Measurements from ENCODE around the gene SLC5A10.
A peak's percentile ranks its signal among the peaks of the same experiment; 100 is the strongest.
"Not testable (repeated sequence)": the region's sequence is repeated elsewhere in the genome, so short reads cannot be mapped to it uniquely, and the experiment has no call there.

SLC5A10 gene

DNA sequence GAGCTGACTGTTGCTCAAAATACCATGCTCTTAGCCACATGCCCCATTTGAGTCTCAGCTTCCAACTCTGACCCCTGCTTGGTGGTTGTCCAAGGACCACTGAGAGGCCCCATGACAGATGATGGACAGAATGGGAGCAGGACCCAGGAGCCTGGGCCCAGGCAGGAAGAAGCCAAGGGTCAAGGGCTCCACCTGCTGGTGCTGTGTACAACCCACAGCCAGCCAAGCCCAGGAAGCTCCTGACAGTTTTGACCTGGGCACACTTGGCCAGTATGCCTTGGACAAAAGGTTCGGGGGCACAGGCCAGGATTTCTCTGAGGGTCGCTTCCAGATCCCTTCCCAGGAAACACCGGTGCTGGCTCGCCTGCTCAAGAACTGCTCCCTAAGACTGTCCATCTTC is 79.8 kb downstream of the SLC5A10 start:
- not testable (repeated sequence) for H3K9ac ChIP-seq (ENCODE audit: low read length); H3K27ac ChIP-seq (ENCODE audit: low read depth, low read length, poor library complexity, severe bottlenecking); H3K4me1 ChIP-seq (ENCODE audit: insufficient read depth, low read length, severe bottlenecking); H2AFZ ChIP-seq (ENCODE audit: low read length); H4K20me1 ChIP-seq (ENCODE audit: insufficient read depth, low read length); H3K79me2 ChIP-seq (ENCODE audit: insufficient read depth, low read length); H3K9me3 ChIP-seq (ENCODE audit: low read length); H3F3A ChIP-seq (ENCODE audit: insufficient read depth, low read length); H3K4me3 ChIP-seq (ENCODE audit: low read depth, low read length, poor library complexity, severe bottlenecking); H3K9me2 ChIP-seq (ENCODE audit: low read depth, low read length); H3K36me3 ChIP-seq (ENCODE audit: insufficient read depth, low read length); H3K4me2 ChIP-seq (ENCODE audit: low read length); H3K27me3 ChIP-seq (ENCODE audit: insufficient read depth, low read length)
- peak; percentile 5; the same call in 1 of the 2 replicates for TF ChIP-seq CTCF (IDR thresholded peaks at IDR 0.05; ENCODE audit: low read length)

GRCh38 chr17:19032377-19032988 is 80.5 kb downstream of the SLC5A10 start:
- not testable (repeated sequence) for H3K4me1 ChIP-seq (ENCODE audit: insufficient read depth, low read length, severe bottlenecking); H3K4me2 ChIP-seq (ENCODE audit: low read length); H3K79me2 ChIP-seq (ENCODE audit: insufficient read depth, low read length)

GRCh38 chr17:19036186-19036585 is 84.2 kb downstream of the SLC5A10 start:
- not testable (repeated sequence) for H2AFZ ChIP-seq (ENCODE audit: low read length); H3K9me2 ChIP-seq (ENCODE audit: low read depth, low read length); H3K79me2 ChIP-seq (ENCODE audit: insufficient read depth, low read length)

More at GRCh38 chr17:19032377-19032988, 80.5 kb downstream of the SLC5A10 start:
- H3K9me2 ChIP-seq (ENCODE audit: low read depth, low read length); H3K36me3 ChIP-seq (ENCODE audit: insufficient read depth, low read length); H3K9me3 ChIP-seq (ENCODE audit: low read length); H3K4me3 ChIP-seq (ENCODE audit: low read depth, low read length, poor library complexity, severe bottlenecking); H3F3A ChIP-seq (ENCODE audit: insufficient read depth, low read length); H3K27ac ChIP-seq (ENCODE audit: low read depth, low read length, poor library complexity, severe bottlenecking); H3K27me3 ChIP-seq (ENCODE audit: insufficient read depth, low read length); H2AFZ ChIP-seq (ENCODE audit: low read length); H3K9ac ChIP-seq (ENCODE audit: low read length); H4K20me1 ChIP-seq (ENCODE audit: insufficient read depth, low read length): not testable (repeated sequence)

DNA sequence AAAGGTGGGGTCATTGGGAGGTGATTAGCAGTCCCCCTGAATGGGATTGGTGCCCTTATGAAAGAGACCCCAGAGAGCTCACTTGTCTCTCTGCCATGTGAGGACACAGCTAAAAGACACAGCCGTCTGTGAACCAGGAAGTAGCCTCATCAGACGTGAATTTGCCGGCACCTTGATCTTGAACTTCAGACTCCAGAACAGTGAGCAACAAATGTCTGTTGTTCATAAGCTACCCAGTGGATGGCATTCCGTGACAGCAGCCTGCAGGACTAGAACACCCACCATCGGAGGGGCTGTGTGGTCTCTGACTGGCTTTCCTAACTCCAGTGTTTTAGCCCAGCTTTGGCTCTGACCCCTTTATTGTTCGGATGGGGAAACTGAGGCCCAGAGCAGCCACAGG is 85.6 kb downstream of the SLC5A10 start:
- not testable (repeated sequence) for H3F3A ChIP-seq (ENCODE audit: insufficient read depth, low read length); H3K9me3 ChIP-seq (ENCODE audit: low read length); H3K36me3 ChIP-seq (ENCODE audit: insufficient read depth, low read length); H3K4me2 ChIP-seq (ENCODE audit: low read length); H3K9ac ChIP-seq (ENCODE audit: low read length); H3K27me3 ChIP-seq (ENCODE audit: insufficient read depth, low read length); H3K79me2 ChIP-seq (ENCODE audit: insufficient read depth, low read length); H3K4me3 ChIP-seq (ENCODE audit: low read depth, low read length, poor library complexity, severe bottlenecking); H3K9me2 ChIP-seq (ENCODE audit: low read depth, low read length); H4K20me1 ChIP-seq (ENCODE audit: insufficient read depth, low read length); H3K4me1 ChIP-seq (ENCODE audit: insufficient read depth, low read length, severe bottlenecking); H2AFZ ChIP-seq (ENCODE audit: low read length)
- H3K27ac ChIP-seq (ENCODE audit: low read depth, low read length, poor library complexity, severe bottlenecking), result peak overlapping the region; percentile 89

More at GRCh38 chr17:19036186-19036585, 84.2 kb downstream of the SLC5A10 start:
- H4K20me1 ChIP-seq (ENCODE audit: insufficient read depth, low read length); H3K4me2 ChIP-seq (ENCODE audit: low read length); H3K27ac ChIP-seq (ENCODE audit: low read depth, low read length, poor library complexity, severe bottlenecking); H3K9ac ChIP-seq (ENCODE audit: low read length); H3F3A ChIP-seq (ENCODE audit: insufficient read depth, low read length); H3K36me3 ChIP-seq (ENCODE audit: insufficient read depth, low read length); H3K27me3 ChIP-seq (ENCODE audit: insufficient read depth, low read length); H3K4me1 ChIP-seq (ENCODE audit: insufficient read depth, low read length, severe bottlenecking); H3K4me3 ChIP-seq (ENCODE audit: low read depth, low read length, poor library complexity, severe bottlenecking); H3K9me3 ChIP-seq (ENCODE audit: low read length): not testable (repeated sequence)

GRCh38 chr17:19038007-19038406 is 86.0 kb downstream of the SLC5A10 start:
- H3K27ac ChIP-seq (ENCODE audit: low read depth, low read length, poor library complexity, severe bottlenecking); H4K20me1 ChIP-seq (ENCODE audit: insufficient read depth, low read length); H3K9ac ChIP-seq (ENCODE audit: low read length); H3K4me2 ChIP-seq (ENCODE audit: low read length); H3K9me3 ChIP-seq (ENCODE audit: low read length); H2AFZ ChIP-seq (ENCODE audit: low read length); H3K4me3 ChIP-seq (ENCODE audit: low read depth, low read length, poor library complexity, severe bottlenecking); H3F3A ChIP-seq (ENCODE audit: insufficient read depth, low read length); H3K4me1 ChIP-seq (ENCODE audit: insufficient read depth, low read length, severe bottlenecking); H3K27me3 ChIP-seq (ENCODE audit: insufficient read depth, low read length); H3K36me3 ChIP-seq (ENCODE audit: insufficient read depth, low read length); H3K79me2 ChIP-seq (ENCODE audit: insufficient read depth, low read length); H3K9me2 ChIP-seq (ENCODE audit: low read depth, low read length): not testable (repeated sequence)

DNA sequence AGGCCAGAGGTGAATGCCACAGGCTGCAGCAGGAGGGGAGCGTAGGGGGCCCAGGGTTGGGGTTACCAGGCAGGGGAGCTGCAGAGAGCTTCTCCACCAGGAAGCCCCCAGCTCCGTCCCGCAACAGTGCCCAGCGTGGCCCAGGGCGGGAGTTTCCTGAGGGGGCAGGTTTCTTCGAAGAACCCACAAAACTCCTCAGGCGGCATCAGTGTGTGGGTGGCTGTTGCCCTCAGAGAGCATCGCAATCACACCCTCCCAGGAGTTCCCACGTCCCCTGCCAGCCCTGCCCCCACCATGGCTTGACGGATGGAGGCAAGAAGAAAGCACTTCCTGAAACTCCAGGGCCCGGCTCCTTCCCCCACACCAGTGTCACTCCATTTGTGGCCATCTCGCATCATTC is 86.8 kb downstream of the SLC5A10 start:
- H3K79me2 ChIP-seq (ENCODE audit: insufficient read depth, low read length); H3K27ac ChIP-seq (ENCODE audit: low read depth, low read length, poor library complexity, severe bottlenecking): not testable (repeated sequence)

DNA sequence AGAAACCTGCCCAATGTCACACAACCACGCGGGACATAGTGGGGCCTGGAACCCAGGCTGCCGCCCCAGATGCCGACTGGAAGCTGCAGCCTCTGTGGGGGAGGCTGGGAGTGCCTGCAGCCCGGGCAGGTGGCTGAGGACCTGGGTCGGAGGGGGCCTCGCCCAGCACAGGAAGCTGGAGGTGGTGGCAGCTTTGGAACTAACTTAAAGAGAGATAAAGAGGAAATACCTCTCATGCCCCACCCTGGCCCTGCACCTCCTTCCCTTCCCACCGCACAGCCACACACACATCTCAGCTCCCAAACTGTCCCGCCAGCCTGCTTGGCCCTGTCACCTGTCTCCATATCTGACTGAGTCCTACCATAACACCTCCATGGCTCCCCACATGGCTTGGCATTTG is 88.4 kb downstream of the SLC5A10 start:
- H3K36me3 ChIP-seq (ENCODE audit: insufficient read depth, low read length); H3F3A ChIP-seq (ENCODE audit: insufficient read depth, low read length); H3K9me2 ChIP-seq (ENCODE audit: low read depth, low read length); H3K79me2 ChIP-seq (ENCODE audit: insufficient read depth, low read length); H3K4me3 ChIP-seq (ENCODE audit: low read depth, low read length, poor library complexity, severe bottlenecking); H4K20me1 ChIP-seq (ENCODE audit: insufficient read depth, low read length); H3K9me3 ChIP-seq (ENCODE audit: low read length); H2AFZ ChIP-seq (ENCODE audit: low read length); H3K27me3 ChIP-seq (ENCODE audit: insufficient read depth, low read length); H3K4me2 ChIP-seq (ENCODE audit: low read length); H3K9ac ChIP-seq (ENCODE audit: low read length): not testable (repeated sequence)
- H3K4me1 ChIP-seq (ENCODE audit: insufficient read depth, low read length, severe bottlenecking), result peaks cover 10% of the 10 kb centered on the region
- H3K27ac ChIP-seq (ENCODE audit: low read depth, low read length, poor library complexity, severe bottlenecking), result peak overlapping the region; percentile 74

More for the DNA sequence above, 86.8 kb downstream of the SLC5A10 start:
- H2AFZ ChIP-seq (ENCODE audit: low read length); H3K9me2 ChIP-seq (ENCODE audit: low read depth, low read length); H3F3A ChIP-seq (ENCODE audit: insufficient read depth, low read length); H3K9ac ChIP-seq (ENCODE audit: low read length); H4K20me1 ChIP-seq (ENCODE audit: insufficient read depth, low read length); H3K27me3 ChIP-seq (ENCODE audit: insufficient read depth, low read length); H3K4me2 ChIP-seq (ENCODE audit: low read length); H3K4me3 ChIP-seq (ENCODE audit: low read depth, low read length, poor library complexity, severe bottlenecking); H3K36me3 ChIP-seq (ENCODE audit: insufficient read depth, low read length); H3K9me3 ChIP-seq (ENCODE audit: low read length): not testable (repeated sequence)
- peaks cover 10% of the 10 kb centered on the region for H3K4me1 ChIP-seq (ENCODE audit: insufficient read depth, low read length, severe bottlenecking)
